HG03575 (cell line): Measurements from ENCODE around the gene COPE.
"Not testable (repeated sequence)": the region's sequence is repeated elsewhere in the genome, so short reads cannot be mapped to it uniquely, and the experiment has no call there.

Source experiments
- ATAC-seq: cut with Tn5 transposase; IDR thresholded peaks from one replicate; pipeline ENCODE4 v1.9.1; 2021; ENCODE audit not compliant: unreplicated experiment, insufficient number of reproducible peaks, low FRiP score; ENCODE audit errors: extremely low read depth

Gene COPE

DNA sequence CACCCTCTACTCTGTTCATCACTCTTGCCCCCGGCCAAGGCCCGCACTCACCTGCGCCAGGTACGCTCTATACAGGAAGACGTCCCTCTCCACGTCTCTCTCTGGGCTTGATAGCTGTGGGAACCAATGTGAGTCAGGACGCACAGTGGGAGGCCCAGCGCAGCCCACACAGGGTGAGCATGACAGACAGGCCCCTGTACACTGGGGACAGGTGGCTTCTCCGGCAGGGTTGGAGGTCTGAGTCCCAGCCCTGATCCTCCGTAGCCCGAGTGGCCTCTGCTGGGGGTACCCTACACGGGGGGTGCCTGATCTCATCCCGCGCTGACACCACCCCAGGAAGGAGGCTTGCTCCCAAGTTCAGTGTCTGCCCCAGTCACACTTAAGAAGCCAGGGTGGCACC is 6.3 kb downstream of the COPE start:
- no peak for ATAC-seq

DNA sequence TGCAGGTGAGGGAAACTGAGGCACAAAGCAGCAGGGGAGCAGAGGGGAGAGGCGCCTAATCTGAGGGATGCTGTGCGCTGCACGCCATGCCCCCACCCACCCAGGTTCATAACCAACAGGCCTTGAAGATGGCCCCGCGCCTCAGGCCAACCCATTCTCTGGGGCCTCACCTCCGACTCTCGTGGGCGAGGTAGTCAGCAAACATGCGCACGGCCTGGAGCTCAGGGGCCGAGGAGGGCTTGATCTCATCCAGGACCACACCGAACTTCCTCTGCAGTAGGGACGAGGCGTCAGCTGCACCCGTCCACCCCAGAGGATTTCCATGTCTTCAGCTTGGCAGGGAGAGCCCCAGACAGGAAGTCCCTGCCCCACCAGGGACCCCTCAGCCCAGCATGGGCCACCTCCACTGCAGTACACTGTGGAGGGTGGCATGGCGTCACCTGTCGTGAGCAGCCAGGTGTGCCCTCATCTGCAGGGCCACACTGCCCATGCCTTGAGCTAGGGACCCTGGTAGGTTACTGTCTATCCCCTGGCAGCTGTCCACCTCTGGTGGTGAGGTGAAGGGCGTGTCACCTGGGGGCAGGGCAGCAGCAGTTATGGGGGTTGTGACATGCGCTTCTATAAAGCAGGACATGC is 8.3 kb downstream of the COPE start:
- ATAC-seq = no peak

DNA sequence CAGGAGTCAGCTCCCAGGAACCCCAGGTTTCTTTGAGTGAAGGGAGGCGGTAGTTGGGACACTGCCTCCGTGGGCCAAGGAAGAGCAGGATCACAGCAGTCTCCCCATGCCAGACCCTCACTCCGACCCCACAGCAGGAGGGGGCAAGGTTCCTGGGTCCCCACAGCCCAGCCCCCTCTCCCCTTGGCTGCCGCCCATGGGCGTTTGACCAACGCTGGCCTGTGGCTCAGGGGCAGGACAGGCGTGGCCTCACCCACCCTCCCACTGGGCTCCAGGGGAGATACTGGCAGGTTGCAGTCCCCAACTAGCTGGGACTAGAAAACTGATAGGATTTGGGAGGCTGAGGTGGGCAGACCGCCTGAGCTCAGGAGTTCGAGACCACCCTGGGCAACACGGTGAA is 9.2 kb downstream of the COPE start:
- ATAC-seq = no peak

DNA sequence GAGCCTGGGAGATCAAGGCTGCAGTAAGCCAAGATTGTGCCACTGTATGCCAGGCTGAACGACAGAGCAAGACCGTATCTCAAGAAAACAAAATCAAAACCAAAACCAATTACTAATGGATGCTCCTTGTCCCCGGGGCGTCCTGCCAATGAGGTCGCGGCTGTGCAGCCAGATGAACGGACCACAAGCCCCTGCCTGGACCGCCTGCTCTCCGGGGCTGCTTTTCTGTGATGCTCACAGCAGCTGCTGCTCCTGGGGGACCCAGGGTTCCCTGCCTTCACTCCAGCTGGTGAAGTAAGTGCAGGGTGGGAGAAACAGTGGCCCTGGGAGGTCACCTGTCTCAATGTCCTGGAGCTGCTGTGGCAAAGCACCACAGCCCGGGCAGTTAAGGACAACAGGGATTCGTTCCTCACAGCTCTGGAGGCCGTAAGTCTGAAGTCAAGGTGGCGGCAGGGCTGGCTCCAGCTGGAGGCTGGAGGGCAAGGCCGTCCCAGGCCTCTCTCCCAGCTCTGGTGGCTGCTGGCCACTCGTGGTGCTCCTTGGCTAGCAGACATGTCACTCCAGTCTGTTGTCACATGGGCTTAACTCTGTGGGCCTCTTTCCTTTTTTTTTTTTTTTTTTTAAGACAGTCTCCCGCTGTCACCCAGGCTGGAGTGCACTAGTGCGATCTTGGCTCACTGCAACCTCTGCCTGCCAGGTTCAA is 10.1 kb downstream of the COPE start:
- ATAC-seq = no peak

DNA sequence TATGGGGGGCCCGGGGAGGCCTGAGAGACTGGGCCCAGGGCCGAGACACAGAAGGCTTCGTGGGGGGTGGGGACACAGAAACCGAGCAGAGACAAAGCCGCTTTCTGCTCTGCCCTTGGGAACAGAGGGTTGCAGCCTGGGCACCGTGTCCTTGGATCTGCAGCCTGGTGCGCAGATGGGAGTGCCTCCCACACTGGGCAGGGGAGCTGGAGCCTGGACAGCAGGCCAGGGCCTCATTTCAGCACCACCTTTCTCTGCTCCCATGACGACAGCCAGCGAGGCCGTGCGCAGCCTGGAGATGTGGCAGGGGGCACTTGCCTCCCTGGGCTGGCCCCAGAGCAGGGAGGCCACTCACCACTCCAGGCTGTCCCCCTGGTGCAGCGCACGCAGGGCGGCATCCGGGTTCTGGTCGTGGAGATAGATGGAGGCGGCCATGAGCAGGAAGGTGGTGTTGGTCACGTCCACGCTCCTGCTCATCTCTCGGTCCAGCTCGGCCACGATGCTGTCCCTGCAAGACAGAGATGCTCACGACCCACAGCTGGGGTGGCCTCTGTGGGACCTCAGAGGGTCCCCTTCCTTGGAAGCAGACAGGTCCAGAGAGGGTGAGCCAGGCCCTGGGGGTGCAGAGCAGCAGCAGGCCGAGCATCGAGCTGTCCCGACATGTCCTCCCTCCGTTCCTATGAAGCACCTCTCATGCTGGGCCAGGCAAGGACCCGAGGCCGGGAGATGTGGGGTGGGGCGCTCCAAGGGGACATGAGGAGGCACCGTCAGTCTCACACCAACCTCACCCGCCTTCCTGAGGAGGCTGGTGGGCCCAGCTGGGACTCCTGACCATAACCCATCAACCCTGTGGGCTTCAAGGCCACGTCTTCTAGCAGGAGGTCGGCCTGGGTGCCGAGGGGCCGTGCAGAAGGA is 12.3 kb downstream of the COPE start:
- no peak for ATAC-seq

- ATAC-seq = no peak
Observed at GRCh38 chr19:18905513-18906236, 13.5 kb downstream of the COPE start.

GRCh38 chr19:18905058-18905456 is 14.1 kb downstream of the COPE start:
- ATAC-seq = no peak

- ATAC-seq = no peak
Observed at GRCh38 chr19:18904334-18905057, 14.7 kb downstream of the COPE start.

DNA sequence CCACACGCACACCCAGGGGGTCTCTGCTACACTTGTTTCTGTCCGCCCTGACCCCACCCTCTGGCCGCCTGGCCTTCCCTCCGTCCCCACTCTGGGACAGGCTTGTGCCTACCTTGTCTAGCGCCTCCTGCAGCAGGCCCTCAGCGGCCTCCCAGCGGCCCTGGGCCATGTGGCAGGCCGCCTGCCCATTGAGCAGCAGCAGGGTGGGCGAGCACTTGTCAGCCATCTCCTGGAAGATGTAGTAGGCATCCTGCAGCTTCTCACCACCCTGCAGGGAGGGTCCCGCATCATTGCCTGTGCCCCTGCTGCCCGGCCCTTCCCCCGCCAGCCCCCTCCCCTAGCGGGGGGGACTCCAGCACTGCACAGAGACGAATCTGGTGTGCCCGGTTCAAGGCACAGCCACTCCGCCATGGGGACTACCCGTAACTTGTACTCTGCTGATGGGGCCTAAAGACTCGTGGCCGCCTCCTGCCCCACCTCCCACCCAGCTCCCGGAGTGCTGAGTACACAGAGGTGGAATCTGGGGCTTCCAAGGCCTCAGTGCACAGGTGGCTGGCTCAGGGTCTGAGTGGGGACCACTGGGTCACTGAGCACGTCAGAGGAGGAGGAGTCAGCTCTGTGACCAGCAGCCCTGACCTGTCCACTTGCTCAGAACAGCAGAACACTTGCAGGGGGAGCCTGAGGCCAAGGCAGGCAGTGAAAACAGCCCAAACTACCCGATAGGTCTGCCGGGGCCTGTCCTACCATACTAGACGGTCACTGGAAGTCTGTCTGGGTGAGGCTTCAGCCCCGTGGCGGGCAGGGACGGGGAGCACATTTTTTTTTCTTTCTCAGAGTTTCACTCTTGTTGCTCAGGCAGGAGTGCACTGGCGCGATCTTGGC is 15.8 kb downstream of the COPE start:
- ATAC-seq = no peak

DNA sequence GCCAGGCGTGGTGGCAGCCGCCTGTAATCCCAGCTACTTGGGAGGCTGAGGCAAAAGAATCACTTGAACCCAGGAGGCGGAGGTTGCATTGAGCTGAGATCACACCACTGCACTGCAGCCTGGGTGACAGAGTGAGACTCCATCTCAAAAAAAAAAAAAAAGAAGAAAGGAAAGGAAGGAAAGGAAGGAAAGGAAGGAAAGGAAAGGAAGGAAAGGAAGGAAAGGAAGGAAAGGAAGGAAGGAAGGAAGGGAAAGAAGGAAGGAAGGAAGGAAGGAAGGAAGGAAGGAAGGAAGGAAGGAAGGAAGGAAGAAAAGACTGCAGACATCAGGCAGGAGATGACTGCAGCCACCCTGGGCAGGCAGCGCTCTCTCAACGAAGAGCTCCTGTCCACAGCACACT is 16.7 kb downstream of the COPE start:
- ATAC-seq = not testable (repeated sequence)

DNA sequence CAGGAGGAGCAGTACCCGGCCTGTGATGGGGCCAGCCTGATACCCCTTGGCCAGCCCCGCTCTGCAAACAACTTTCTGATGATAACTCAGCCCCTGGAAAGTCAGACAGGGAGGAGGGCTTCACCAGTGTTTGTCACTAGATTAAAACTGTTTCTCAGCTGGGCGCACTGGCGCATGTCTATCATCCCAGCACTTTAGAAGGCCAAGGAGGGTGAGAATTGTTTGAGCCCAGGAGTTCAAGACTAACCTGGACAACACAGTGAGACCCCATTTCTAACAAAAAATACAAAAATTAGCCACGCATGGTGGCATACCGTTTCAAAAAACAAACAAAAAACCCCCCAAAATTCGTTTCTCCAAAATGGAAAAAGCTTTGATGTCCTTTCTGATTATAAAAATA is 17.7 kb downstream of the COPE start:
- no peak for ATAC-seq

GRCh38 chr19:18900700-18901481 is 18.3 kb downstream of the COPE start:
- ATAC-seq = no peak

GRCh38 chr19:18899624-18900560 is 19.3 kb downstream of the COPE start:
- no peak for ATAC-seq

- ATAC-seq = no peak
Observed at GRCh38 chr19:18898607-18899408, 20.4 kb downstream of the COPE start.

DNA sequence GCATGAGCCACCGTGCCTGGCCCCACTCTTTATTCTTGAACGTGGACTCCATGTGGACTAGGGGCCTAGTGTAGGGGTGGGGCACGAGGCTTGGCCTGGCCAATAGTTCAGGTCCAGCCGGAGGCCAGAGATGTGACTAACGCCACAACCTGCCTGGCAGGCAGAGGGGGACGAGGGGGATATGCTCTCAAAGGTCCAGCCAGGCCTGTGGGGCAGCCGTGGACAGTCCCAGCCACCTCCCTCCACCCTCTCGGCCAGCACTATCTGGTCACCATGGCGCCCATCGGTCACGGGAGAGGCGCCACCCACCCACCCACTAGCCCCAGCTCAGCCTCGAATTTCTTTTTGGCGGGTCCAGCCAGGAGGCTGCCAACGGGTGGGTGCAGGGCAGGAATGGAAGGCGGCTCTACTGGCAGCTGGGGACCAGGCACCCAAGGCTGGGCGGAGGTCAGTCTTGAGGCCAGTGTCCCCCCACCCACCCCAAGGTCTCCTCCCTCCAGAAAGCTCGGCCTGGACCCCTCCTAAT is 21.0 kb downstream of the COPE start:
- ATAC-seq = no peak
